H1 (cell line): Measurements from ENCODE around the gene CARD11. TPM values are rescaled to one million over a fixed set of nuclear protein-coding genes. Genes with fewer than 3 reads are reported as not detected.

ENCODE experiments used
- ATF2 ChIP-seq: IDR thresholded peaks from 2 replicates; pipeline ENCODE4 v1.6.1; 2012; ENCODE audit warnings: low read length, inconsistent platforms
- CBX5 ChIP-seq: fragments of 300-800, 300-1000 bp; sonication (generic); IDR thresholded peaks from 2 replicates; pipeline ENCODE4 v1.7.1; 2016; ENCODE audit warnings: antibody characterized with exemption, low read length, low read depth
- CREB1 ChIP-seq: IDR thresholded peaks from 2 replicates; pipeline ENCODE4 v1.6.1; 2012; ENCODE audit warnings: inconsistent platforms
- EP300 ChIP-seq, 2 experiments: IDR thresholded peaks; 1 replicate in 1 of 2; 2 replicates in 1 of 2; pipeline ENCODE4 v1.6.1; 2011 to 2012; ENCODE audit warnings: low read depth in 2 of 2, low read length in 2 of 2, mild to moderate bottlenecking in 2 of 2, borderline replicate concordance in 1 of 2, inconsistent platforms in 1 of 2, moderate library complexity in 1 of 2
- FOSL1 ChIP-seq: IDR thresholded peaks from 2 replicates; pipeline ENCODE4 v1.6.1; 2011; ENCODE audit warnings: mild to moderate bottlenecking, low read depth, low read length, moderate library complexity; ENCODE audit not compliant: insufficient read depth
- JUND ChIP-seq: IDR thresholded peaks from 2 replicates; pipeline ENCODE4 v1.6.1; 2011; ENCODE audit warnings: mild to moderate bottlenecking, improper control_type of control experiment, low read length
- SIN3A ChIP-seq, 2 experiments: IDR thresholded peaks in 1 of 2; conservative IDR thresholded peaks in 1 of 2; 2 replicates each; pipeline ENCODE4 v1.6.1; 2011 to 2012; ENCODE audit warnings: low read length in 2 of 2, improper control_type of control experiment in 1 of 2, low read depth in 1 of 2, mild to moderate bottlenecking in 1 of 2
- SP2 ChIP-seq: IDR thresholded peaks from 2 replicates; pipeline ENCODE4 v1.6.1; 2012; ENCODE audit warnings: mild to moderate bottlenecking, low read length, inconsistent platforms
- polyA plus RNA-seq, 7 experiments: library from polyadenylated mRNA; depleted of rRNA in 3 of 7; stranded (reverse) in 5 of 7; unstranded in 2 of 7; fragments of >200 nt in 5 of 7; fragments of 200-250 nt in 2 of 7; gene quantifications; 1 replicate in 5 of 7; 2 replicates in 1 of 7; 4 replicates in 1 of 7; pipeline versions ENCODE4 v1.2.1 to v1.2.3, GENCODE V29; 2011 to 2013; ENCODE audit warnings: missing spikeins in 2 of 7, mixed read lengths in 2 of 7
- total RNA-seq: library from RNA; stranded (reverse); fragmentation: NEBNext Ultra II Directional; extraction: Animal tissue kit (Norgen Biotek cat#: 25700); gene quantifications from 2 replicates; pipeline ENCODE4 v1.2.1, GENCODE V29; 2021
- TF ChIP-seq, protein P1 (sequence below): fragments of 300-600 bp; sonication (generic); IDR thresholded peaks from 2 replicates; pipeline ENCODE4 v1.7.1; 2012; ENCODE audit warnings: low read length, moderate library complexity, mild to moderate bottlenecking, inconsistent platforms; ENCODE audit not compliant: insufficient replicate concordance

CARD11 gene
- total and polyA plus RNA-seq, 2 of the 8 experiments (the other 6 are each of a cell fraction or from before 2014, with no cell fraction given), result 12.6 to 29.8 TPM

DNA sequence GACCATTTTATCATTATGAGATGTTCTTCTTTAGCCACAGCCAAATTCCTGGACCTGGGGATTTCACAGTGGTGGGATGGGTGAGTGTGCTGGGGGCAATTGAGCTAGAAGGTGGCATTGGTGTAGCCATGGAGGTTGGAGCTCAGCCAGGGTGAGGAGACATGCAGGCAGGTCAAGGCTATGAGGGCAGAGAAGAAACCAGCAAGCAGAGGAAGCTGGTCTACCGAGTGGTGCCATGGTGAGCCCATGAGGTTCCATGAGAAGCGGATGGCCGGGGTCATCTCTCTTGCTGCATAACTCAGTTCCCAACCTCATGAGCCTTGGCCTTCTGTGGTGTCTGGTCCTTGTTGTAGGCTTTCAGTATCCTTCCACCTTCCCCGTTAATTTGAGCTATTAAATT, 91.4 kb downstream of the CARD11 start (continued):
- TF ChIP-seq, protein P1, sequence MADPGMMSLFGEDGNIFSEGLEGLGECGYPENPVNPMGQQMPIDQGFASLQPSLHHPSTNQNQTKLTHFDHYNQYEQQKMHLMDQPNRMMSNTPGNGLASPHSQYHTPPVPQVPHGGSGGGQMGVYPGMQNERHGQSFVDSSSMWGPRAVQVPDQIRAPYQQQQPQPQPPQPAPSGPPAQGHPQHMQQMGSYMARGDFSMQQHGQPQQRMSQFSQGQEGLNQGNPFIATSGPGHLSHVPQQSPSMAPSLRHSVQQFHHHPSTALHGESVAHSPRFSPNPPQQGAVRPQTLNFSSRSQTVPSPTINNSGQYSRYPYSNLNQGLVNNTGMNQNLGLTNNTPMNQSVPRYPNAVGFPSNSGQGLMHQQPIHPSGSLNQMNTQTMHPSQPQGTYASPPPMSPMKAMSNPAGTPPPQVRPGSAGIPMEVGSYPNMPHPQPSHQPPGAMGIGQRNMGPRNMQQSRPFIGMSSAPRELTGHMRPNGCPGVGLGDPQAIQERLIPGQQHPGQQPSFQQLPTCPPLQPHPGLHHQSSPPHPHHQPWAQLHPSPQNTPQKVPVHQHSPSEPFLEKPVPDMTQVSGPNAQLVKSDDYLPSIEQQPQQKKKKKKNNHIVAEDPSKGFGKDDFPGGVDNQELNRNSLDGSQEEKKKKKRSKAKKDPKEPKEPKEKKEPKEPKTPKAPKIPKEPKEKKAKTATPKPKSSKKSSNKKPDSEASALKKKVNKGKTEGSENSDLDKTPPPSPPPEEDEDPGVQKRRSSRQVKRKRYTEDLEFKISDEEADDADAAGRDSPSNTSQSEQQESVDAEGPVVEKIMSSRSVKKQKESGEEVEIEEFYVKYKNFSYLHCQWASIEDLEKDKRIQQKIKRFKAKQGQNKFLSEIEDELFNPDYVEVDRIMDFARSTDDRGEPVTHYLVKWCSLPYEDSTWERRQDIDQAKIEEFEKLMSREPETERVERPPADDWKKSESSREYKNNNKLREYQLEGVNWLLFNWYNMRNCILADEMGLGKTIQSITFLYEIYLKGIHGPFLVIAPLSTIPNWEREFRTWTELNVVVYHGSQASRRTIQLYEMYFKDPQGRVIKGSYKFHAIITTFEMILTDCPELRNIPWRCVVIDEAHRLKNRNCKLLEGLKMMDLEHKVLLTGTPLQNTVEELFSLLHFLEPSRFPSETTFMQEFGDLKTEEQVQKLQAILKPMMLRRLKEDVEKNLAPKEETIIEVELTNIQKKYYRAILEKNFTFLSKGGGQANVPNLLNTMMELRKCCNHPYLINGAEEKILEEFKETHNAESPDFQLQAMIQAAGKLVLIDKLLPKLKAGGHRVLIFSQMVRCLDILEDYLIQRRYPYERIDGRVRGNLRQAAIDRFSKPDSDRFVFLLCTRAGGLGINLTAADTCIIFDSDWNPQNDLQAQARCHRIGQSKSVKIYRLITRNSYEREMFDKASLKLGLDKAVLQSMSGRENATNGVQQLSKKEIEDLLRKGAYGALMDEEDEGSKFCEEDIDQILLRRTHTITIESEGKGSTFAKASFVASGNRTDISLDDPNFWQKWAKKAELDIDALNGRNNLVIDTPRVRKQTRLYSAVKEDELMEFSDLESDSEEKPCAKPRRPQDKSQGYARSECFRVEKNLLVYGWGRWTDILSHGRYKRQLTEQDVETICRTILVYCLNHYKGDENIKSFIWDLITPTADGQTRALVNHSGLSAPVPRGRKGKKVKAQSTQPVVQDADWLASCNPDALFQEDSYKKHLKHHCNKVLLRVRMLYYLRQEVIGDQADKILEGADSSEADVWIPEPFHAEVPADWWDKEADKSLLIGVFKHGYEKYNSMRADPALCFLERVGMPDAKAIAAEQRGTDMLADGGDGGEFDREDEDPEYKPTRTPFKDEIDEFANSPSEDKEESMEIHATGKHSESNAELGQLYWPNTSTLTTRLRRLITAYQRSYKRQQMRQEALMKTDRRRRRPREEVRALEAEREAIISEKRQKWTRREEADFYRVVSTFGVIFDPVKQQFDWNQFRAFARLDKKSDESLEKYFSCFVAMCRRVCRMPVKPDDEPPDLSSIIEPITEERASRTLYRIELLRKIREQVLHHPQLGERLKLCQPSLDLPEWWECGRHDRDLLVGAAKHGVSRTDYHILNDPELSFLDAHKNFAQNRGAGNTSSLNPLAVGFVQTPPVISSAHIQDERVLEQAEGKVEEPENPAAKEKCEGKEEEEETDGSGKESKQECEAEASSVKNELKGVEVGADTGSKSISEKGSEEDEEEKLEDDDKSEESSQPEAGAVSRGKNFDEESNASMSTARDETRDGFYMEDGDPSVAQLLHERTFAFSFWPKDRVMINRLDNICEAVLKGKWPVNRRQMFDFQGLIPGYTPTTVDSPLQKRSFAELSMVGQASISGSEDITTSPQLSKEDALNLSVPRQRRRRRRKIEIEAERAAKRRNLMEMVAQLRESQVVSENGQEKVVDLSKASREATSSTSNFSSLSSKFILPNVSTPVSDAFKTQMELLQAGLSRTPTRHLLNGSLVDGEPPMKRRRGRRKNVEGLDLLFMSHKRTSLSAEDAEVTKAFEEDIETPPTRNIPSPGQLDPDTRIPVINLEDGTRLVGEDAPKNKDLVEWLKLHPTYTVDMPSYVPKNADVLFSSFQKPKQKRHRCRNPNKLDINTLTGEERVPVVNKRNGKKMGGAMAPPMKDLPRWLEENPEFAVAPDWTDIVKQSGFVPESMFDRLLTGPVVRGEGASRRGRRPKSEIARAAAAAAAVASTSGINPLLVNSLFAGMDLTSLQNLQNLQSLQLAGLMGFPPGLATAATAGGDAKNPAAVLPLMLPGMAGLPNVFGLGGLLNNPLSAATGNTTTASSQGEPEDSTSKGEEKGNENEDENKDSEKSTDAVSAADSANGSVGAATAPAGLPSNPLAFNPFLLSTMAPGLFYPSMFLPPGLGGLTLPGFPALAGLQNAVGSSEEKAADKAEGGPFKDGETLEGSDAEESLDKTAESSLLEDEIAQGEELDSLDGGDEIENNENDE, result no peak
- TF ChIP-seq CBX5, result no peak
- TF ChIP-seq FOSL1, result no peak
- TF ChIP-seq SP2, result no peak
- TF ChIP-seq CREB1, result no peak
- no peak for TF ChIP-seq EP300 (IDR thresholded peaks at IDR 0.05; ENCODE audit: borderline replicate concordance in 1 of 2, low read depth in 2 of 2, low read length in 2 of 2)
- TF ChIP-seq SIN3A (conservative IDR thresholded peaks at IDR 0.05 in 1 of 2, IDR thresholded peaks at IDR 0.05 in 1 of 2; ENCODE audit: low read depth in 1 of 2, low read length in 2 of 2), result no peak
- TF ChIP-seq JUND, result no peak
- TF ChIP-seq ATF2, result no peak
